Neuronal stem cell (in vitro differentiated cells): ENCODE results near the gene PLEKHG3.

Experiments
- DNase-seq: peaks from one replicate; pipeline ENCODE4 v3.0.0-alpha.2; 2013; ENCODE audit warnings: low spot score
- H2AFZ ChIP-seq: one replicate; pipeline ENCODE4 v1.6.1; 2013; ENCODE audit warnings: mild to moderate bottlenecking, low read length, inconsistent platforms
- H2AK5ac ChIP-seq: 2 replicates; pipeline ENCODE4 v1.6.1; 2013; ENCODE audit warnings: low read depth, mild to moderate bottlenecking, inconsistent platforms, low read length, moderate library complexity, mixed read lengths
- H2BK120ac ChIP-seq: 2 replicates; pipeline ENCODE4 v1.6.1; 2013; ENCODE audit warnings: low read depth, mild to moderate bottlenecking, inconsistent platforms, low read length, moderate library complexity, mixed read lengths
- H2BK12ac ChIP-seq: one replicate; pipeline ENCODE4 v1.6.1; 2013; ENCODE audit warnings: low read length, inconsistent platforms
- H2BK15ac ChIP-seq: 2 replicates; pipeline ENCODE4 v1.6.1; 2013; ENCODE audit warnings: mild to moderate bottlenecking, low read length, inconsistent platforms, mixed read lengths
- H2BK5ac ChIP-seq: one replicate; pipeline ENCODE4 v1.6.1; 2013; ENCODE audit warnings: inconsistent platforms, mild to moderate bottlenecking, low read length, moderate library complexity
- H3K14ac ChIP-seq: one replicate; pipeline ENCODE4 v1.6.1; 2013; ENCODE audit warnings: low read length, inconsistent platforms
- H3K18ac ChIP-seq: 2 replicates; pipeline ENCODE4 v1.6.1; 2013; ENCODE audit warnings: low read length, inconsistent platforms
- H3K23ac ChIP-seq: 2 replicates; pipeline ENCODE4 v1.6.1; 2013; ENCODE audit warnings: low read depth, mild to moderate bottlenecking, mixed read lengths, low read length, inconsistent platforms; ENCODE audit not compliant: poor library complexity
- H3K27ac ChIP-seq: replicated peaks from 3 replicates; pipeline ENCODE4 v1.5.1; 2013; ENCODE audit warnings: low read length, inconsistent platforms
- H3K27me3 ChIP-seq, 3 experiments: 2 replicates each; pipeline ENCODE4 v1.6.1; 2013; ENCODE audit warnings: low read length in 3 of 3, mild to moderate bottlenecking in 2 of 3, inconsistent platforms in 1 of 3, low read depth in 1 of 3, mixed read lengths in 1 of 3, moderate library complexity in 1 of 3; ENCODE audit not compliant: control insufficient read depth in 3 of 3, insufficient read depth in 3 of 3
- H3K36me3 ChIP-seq, 2 donors: replicated peaks in 1 of 2; 2 replicates each; pipeline ENCODE4 v1.6.1; 2013; ENCODE audit warnings: low read length in 2 of 2; ENCODE audit not compliant: control insufficient read depth in 2 of 2, insufficient read depth in 2 of 2
- H3K4ac ChIP-seq: 2 replicates; pipeline ENCODE4 v1.6.1; 2013; ENCODE audit warnings: inconsistent platforms, mild to moderate bottlenecking, low read length, moderate library complexity
- H3K4me1 ChIP-seq, 2 donors: 1 replicate in 1 of 2; 2 replicates in 1 of 2; pipeline ENCODE4 v1.6.1; 2013; ENCODE audit warnings: low read length in 2 of 2, low read depth in 1 of 2; ENCODE audit not compliant: control insufficient read depth in 2 of 2, insufficient read depth in 1 of 2
- H3K4me2 ChIP-seq: one replicate; pipeline ENCODE4 v1.6.1; 2013; ENCODE audit warnings: mild to moderate bottlenecking, low read length, inconsistent platforms; ENCODE audit not compliant: insufficient read depth, poor library complexity, severe bottlenecking
- H3K4me3 ChIP-seq, 2 donors: 2 replicates each; pipeline ENCODE4 v1.5.1; 2013; ENCODE audit warnings: low read length in 2 of 2, mild to moderate bottlenecking in 2 of 2, inconsistent platforms in 1 of 2, moderate library complexity in 1 of 2
- H3K79me1 ChIP-seq: one replicate; pipeline ENCODE4 v1.6.1; 2013; ENCODE audit warnings: low read depth, mild to moderate bottlenecking, inconsistent platforms, low read length, moderate library complexity
- H3K9ac ChIP-seq: one replicate; pipeline ENCODE4 v1.6.1; 2013; ENCODE audit warnings: mild to moderate bottlenecking, low read depth, low read length, inconsistent platforms; ENCODE audit not compliant: poor library complexity
- H3K9me3 ChIP-seq, 2 donors: replicated peaks in 1 of 2; 2 replicates each; pipeline versions ENCODE3 to v1.6.1; 2013; ENCODE audit warnings: low read length in 2 of 2, mild to moderate bottlenecking in 2 of 2, inconsistent platforms in 1 of 2, low read depth in 1 of 2, mixed read lengths in 1 of 2, moderate library complexity in 1 of 2; ENCODE audit not compliant: control insufficient read depth in 2 of 2, insufficient read depth in 1 of 2
- H4K8ac ChIP-seq: one replicate; pipeline ENCODE4 v1.6.1; 2013; ENCODE audit warnings: low read depth, mild to moderate bottlenecking, inconsistent platforms, low read length, moderate library complexity
- H4K91ac ChIP-seq: one replicate; pipeline ENCODE4 v1.6.1; 2013; ENCODE audit warnings: low read length, low read depth, mild to moderate bottlenecking, inconsistent platforms; ENCODE audit not compliant: poor library complexity
- WGBS, 2 donors: extraction: QIAGEN DNeasy Blood & Tissue Kit; methylation state at CpG; one replicate each; pipeline ENCODE4 v1.1.7; 2013; ENCODE audit warnings: missing lambda C conversion rate in 2 of 2, mixed read lengths in 1 of 2; ENCODE audit not compliant: insufficient read length in 2 of 2, insufficient replicate concordance in 1 of 2; ENCODE audit errors: extremely low coverage in 2 of 2; 5-methylcytosine and 5-hydroxymethylcytosine counted together

PLEKHG3 gene

GRCh38 chr14:64702493-64703394, 1.5 kb upstream of the PLEKHG3 start:
- Histone ChIP-seq H3K4me2 (peak overlapping the region; percentile 94), H3K79me1 (peaks cover 3% of the 10 kb centered on the region), H3K4me3 (no peak overlapping the region), H3K36me3 (no peaks in the 10 kb centered on the region), H4K91ac (no peak overlapping the region), H2BK120ac (no peak overlapping the region), H3K18ac (peak overlapping the region; percentile 11), H3K9ac (no peak overlapping the region), H2BK12ac (no peak overlapping the region), H3K14ac (no peak overlapping the region), H4K8ac (no peak overlapping the region), H3K9me3 (no peaks in the 10 kb centered on the region), H3K27me3 (peaks cover 0 to 53% (median 0%) of the 10 kb centered on the region in 3 experiments), H2AFZ (peak overlapping the region; percentile 95), H3K4me1 (peaks cover 19 to 33% of the 10 kb centered on the region in 2 donors), H2AK5ac (no peak overlapping the region), H3K4ac (no peak overlapping the region), H2BK15ac (no peak overlapping the region), H3K27ac (no peak overlapping the region), H2BK5ac (no peak overlapping the region), H3K23ac (no peak overlapping the region)
- no CpG with 5 or more reads among the region's 25 CpGs for WGBS, 2 donors
- no peak for DNase-seq

GRCh38 chr14:64703395-64704142, 655 bp upstream of the PLEKHG3 start:
- no CpG with 5 or more reads among the region's 26 CpGs for WGBS, 2 donors

GRCh38 chr14:64704743-64705380, 638 bp downstream of the PLEKHG3 start:
- peak overlapping the region; percentile 95 for H3K9ac ChIP-seq
- peaks cover 0 to under 1% of the 10 kb centered on the region in 2 donors for H3K36me3 ChIP-seq
- peak overlapping the region; percentile 67 for H2AK5ac ChIP-seq
- peak overlapping the region; percentile 94 for H3K4me2 ChIP-seq
- H3K27me3 ChIP-seq: peaks cover 0 to 37% (median 0%) of the 10 kb centered on the region in 3 experiments
- H3K9me3 ChIP-seq: no peaks in the 10 kb centered on the region
- peaks cover 8% of the 10 kb centered on the region for H3K79me1 ChIP-seq
- peak overlapping the region; percentile 96 for H2BK5ac ChIP-seq
- peak overlapping the region; percentile 74 to 94 for H3K4me3 ChIP-seq
- H2AFZ ChIP-seq: peak overlapping the region; percentile 95
- H3K18ac ChIP-seq: peak overlapping the region; percentile 97
- H4K8ac ChIP-seq: no peak overlapping the region
- H3K27ac ChIP-seq: peak overlapping the region; percentile 94
- peak overlapping the region; percentile 14 for H3K4ac ChIP-seq
- no CpG with 5 or more reads among the region's 51 CpGs for WGBS, 2 donors
- H2BK120ac ChIP-seq: peak overlapping the region; percentile 88
- peak overlapping the region; percentile 89 for H2BK12ac ChIP-seq
- peak overlapping the region; percentile 70 for H3K23ac ChIP-seq
- H2BK15ac ChIP-seq: peak overlapping the region; percentile 62
- DNase-seq: no peak
- H3K14ac ChIP-seq: peak overlapping the region; percentile 50
- no peak overlapping the region for H4K91ac ChIP-seq
- H3K4me1 ChIP-seq: peaks cover 36 to 39% of the 10 kb centered on the region in 2 donors

More at GRCh38 chr14:64703395-64704142, 655 bp upstream of the PLEKHG3 start:
- no peaks in the 10 kb centered on the region for H3K36me3 ChIP-seq
- H3K23ac ChIP-seq: no peak overlapping the region
- no peaks in the 10 kb centered on the region for H3K9me3 ChIP-seq
- H3K4me2 ChIP-seq: peak overlapping the region; percentile 94
- peak overlapping the region; percentile 95 for H2AFZ ChIP-seq
- peak overlapping the region; percentile 96 for H2BK5ac ChIP-seq
- H3K4ac ChIP-seq: no peak overlapping the region
- peaks cover 3% of the 10 kb centered on the region for H3K79me1 ChIP-seq
- H4K8ac ChIP-seq: no peak overlapping the region
- peak overlapping the region; percentile 91 for H3K18ac ChIP-seq
- H3K4me1 ChIP-seq: peaks cover 26 to 39% of the 10 kb centered on the region in 2 donors
- H3K14ac ChIP-seq: no peak overlapping the region
- DNase-seq: no peak
- peak overlapping the region; percentile 32 for H2AK5ac ChIP-seq
- peak overlapping the region; percentile 68 for H3K27ac ChIP-seq
- H3K27me3 ChIP-seq: peaks cover 0 to 45% (median 0%) of the 10 kb centered on the region in 3 experiments
- H2BK12ac ChIP-seq: no peak overlapping the region
- H3K4me3 ChIP-seq: peak overlapping the region; percentile 74 to 94
- H4K91ac ChIP-seq: no peak overlapping the region
- no peak overlapping the region for H2BK120ac ChIP-seq
- peak overlapping the region; percentile 88 for H3K9ac ChIP-seq
- peak overlapping the region; percentile 71 for H2BK15ac ChIP-seq
